Astrocyte of the hippocampus (primary cell): ENCODE measurements around the gene PKP3.
A peak's percentile ranks its signal among the peaks of the same experiment; 100 is the strongest.
"Not testable (repeated sequence)": the region's sequence is repeated elsewhere in the genome, so short reads cannot be mapped to it uniquely, and the experiment has no call there.

Experiments
- DNase-seq: peaks from one replicate; pipeline ENCODE4 v3.0.0; 2011; ENCODE audit warnings: low read depth, low spot score

Gene PKP3

DNA sequence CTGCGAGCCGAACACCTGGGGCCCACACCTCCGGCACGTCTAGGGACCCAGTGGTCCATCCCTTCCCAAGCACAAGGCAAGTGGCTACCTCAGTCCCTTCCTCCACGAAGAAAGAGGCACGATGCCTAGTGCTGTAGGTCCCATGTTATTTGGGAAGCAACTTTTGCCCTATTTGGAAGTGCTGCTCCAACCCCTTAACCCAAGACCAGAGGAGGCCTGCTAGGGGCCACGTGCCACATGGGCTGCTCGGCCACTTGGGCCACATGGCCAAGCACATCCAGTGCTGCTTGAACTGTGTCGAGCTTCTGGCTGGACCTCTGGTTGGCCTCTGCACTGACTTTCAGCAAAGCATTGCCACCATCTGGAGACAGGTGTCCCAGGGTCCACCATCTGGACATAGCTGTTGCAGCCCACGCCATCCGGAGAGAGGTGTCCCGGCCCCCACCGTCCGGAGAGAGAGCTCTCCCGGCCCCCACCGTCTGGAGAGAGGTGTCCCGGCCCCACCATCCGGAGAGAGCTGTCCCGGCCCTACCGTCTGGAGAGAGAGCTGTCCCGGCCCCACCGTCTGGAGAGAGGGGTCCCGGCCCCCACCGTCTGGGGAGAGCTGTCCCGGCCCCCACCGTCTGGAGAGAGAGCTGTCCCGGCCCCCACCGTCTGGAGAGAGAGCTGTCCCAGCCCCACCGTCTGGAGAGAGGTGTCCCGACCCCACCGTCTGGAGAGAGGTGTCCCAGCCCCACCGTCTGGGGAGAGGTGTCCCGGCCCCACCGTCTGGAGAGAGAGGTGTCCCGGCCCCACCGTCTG lies 31.2 kb upstream of the PKP3 start:
- no peak for DNase-seq

DNA sequence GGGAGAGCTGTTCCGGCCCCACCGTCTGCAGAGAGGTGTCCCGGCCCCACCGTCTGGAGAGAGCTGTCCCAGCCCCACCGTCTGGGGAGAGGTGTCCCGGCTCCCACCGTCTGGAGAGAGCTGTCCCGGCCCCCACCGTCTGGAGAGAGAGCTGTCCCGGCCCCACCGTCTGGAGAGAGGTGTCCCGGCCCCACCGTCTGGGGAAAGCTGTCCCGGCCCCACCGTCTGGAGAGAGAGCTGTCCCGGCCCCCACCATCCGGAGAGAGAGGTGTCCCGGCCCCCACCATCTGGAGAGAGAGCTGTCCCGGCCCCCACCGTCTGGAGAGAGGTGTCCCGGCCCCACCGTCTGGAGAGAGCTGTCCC lies 30.6 kb upstream of the PKP3 start:
- not testable (repeated sequence) for DNase-seq

DNA sequence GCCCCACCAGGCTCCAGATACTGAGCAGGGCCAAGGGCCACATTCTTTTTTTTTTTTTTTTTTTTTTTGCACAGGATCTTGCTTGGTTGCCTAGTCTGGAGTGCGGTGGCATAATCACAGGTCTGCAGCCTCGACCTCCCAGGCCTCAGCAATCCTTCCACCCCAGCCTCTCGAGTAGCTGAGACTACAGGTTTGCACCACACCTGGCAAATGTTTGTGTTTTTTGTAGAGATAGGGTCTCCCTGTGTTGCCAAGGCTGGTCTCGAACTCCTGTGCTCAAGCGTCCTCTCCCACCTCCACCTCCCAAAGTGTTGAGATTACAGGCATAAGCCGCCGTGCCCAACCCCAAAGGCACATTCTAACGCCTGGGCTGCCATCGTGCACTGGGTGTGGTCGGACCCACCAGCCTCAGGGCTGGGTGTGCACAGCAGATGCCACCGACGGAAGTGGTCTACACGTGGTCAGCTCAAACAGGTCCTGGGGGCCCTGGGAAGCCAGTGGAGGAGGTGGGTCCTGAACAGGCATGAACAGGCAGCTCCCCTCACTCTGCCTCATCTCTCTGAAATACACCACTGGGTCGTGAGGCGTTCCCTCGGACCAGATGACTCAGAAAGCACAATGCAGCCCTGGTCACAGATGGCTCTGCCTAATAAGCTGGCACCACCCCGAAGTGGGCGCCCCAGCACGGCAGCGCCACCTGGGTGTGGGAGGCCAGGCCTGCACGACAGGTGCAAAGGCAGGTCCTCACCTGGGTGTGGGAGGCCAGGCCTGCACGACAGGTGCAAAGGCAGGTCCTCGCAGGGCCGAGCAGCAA lies 29.9 kb upstream of the PKP3 start:
- DNase-seq: peak; percentile 29

DNA sequence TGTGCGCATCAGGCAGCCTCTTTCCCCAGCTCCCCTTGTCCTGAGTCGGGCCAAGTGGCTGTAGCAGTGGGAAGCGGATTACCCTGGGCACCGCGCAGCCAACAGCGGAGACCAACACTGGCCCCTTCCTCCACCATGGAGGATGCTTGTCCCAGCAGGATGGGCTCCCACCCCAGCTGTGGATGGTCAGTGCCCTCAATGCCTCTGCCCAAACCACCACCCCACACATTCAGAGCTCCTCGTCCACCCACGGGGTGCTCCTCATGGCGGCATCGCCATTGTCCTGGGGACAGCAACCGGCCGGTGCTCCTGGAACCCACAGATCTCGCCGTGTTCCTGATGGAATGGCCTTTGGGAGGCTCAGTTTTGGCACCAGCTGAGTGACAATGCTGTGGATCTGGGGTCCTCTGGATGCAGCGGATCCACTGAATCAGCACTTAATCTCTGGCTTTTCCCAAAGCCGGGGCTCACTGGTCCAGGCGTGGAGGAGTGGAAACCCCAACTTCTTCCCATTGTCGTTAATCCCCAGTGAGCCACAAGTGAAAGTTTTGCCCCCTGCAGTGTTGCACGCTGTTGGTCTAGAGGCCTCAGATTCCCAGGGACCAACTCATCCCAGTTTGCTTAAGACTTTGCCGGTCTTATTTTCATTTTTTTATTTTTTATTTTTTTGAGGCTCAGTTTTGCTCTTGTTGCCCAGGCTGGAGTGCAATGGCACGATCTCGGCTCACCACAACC lies 28.9 kb upstream of the PKP3 start:
- no peak for DNase-seq

DNA sequence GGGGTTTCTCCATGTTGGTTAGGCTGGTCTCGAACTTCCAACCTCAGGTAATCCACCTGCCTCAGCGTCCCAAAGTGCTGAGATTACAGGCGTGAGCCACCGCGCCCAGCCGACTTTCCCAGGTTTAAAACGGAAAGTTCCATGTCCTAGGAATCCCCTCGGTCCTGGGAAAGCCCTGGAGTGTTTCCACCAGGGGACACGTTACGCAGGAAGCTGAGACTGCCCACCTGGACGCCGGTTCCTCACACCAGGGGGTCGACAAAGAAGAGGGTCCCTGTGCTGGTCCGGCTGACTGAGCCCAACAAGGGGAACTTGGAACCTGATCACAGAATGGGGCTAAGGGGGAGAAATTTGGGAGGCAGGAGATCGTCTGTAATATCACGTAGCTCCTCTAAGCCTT lies 28.2 kb upstream of the PKP3 start:
- DNase-seq: no peak

DNA sequence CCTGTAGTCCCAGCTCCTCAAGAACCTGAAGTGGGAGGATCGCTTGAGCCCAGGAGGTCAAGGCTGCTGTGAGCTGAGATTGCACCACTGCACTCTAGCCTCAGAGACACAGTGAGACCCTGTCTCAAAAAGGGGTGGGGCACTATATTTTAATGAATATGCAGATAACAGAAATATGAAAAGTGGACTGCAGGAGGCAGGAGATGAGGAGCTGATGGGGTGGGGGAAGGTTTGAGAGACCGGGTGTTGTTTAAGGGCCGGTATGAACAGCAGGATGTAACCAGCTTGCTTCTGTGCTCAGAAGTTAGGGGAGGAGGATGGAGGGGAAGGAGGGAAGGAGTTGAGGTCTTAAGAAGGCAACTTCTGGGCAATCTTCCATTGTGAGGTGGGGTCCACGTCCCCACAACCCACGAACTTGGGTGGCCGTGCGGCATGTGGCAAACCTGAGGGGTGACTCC lies 26.0 kb upstream of the PKP3 start:
- no peak for DNase-seq

DNA sequence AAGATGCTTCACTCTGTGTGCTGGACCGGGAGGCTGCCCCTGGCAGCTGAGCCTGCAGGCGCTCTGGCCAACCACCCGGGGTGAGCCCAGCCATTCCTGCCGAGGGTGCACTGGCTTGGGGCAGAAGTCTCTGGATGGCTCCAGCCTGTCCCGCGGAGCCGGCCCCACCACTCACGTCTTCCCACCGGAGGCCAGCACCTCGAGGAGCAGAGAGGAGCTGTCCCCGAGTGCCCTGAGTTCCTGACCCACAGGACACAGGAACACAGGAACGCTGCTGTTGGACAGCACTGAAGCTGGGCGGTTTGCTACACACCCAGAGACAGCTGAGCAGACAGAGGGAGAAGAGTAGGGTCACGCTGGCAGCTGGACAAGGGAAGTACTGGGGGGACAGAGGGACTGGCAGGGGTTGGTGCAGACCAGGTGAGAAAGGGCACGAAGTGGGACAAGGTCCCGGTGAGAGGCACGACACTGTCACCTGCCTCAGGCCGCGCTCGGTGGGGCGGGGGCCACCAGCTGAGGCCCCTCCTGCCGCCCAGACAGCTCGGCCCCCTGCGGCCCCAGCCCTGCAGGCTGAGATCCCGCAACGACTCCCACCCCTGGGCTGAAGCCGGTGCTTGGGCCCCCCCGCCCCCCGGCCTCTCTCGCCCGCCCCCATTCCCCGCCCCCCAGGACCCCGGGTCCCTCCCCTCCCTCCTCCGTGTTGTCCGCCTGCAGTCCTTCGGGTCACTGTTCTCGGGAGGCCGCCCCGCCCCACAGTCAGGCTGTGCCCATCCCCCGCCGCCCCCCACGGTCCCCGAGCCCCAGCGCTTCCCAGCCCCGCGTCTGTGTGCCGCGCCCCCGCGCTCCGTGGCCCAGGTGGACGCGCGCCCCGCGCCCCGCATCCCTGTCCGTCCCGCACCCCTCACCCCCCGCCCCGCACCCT lies 25.3 kb upstream of the PKP3 start:
- peak; percentile 58 for DNase-seq

DNA sequence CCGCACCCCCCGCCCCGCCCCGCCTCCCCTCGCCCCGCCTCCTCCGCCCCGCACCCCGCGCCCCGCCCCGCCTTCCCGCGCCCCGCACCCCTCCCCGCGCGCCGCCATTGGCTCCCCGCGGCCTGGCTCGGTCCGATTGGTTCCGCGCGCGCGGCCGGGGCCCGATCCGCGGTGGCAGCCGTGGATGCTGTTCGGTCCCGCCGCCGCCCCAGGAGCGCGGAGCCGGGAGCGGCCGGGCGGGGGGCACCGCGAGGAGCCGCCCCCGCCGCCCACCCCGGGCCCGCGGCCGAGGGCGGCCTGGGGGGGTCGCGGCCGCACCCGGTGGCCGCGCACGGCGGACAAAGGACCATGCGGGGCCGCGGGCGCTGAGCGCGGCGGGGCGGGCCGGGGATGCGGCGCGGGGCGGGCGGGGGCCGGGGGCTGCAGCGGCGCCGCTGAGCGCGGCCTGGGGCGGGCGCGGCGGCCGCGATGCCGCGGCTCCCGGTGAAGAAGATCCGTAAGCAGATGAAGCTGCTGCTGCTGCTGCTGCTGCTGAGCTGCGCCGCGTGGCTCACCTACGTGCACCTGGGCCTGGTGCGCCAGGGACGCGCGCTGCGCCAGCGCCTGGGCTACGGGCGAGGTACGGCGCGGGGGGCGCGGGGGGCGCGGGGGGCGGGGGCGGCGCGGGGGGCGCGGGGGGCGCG lies 24.5 kb upstream of the PKP3 start, which contains the start of gene B4GALNT4:
Gene B4GALNT4, plus strand, starts transcription at position 164 of the 683 bp plus-strand sequence. Its CDS starts 305 bp downstream, at position 469.
- peak; percentile 78 for DNase-seq

DNA sequence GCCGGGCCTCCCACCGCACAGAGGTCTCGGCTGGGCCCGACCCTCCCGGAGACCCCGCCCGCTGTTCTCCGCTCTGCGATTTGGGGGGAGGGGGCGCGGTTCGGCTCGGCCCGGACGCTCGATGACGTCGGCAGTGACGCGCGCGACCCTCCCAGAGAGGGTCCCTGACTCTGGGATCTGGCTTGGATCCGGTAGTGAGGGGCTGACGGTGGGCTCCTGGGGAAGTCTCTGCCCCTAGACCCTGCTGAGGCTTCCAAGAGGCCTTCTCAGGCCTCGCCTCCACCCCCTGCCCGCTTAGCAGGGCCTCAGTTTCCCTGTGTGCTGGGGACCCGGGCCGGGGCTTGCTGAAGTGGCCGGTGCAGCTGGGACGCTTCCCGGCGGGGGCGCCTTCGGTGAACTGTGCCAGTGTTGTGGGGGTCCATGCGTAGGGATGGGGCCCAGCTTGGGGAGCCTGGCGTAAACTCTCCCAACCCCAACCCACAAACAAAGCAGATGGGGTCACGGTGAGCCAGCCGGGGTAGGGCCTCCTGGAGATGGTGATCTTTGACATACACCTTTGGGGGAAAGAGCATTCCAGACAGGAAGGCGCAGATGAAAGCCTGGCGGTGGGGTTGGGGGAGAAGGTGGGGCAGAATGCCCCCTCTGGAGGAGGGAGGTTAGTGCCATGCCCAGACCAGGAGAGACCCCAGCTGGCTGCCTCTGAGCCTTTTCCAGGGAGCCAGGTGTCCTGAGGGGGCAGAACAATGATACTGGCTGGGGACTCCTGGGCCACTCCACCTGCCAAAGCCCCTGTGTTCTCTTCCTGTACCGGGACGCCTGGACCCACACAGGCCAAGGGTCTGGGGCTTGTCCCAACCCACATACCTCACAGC lies 23.7 kb upstream of the PKP3 start:
- no peak for DNase-seq

DNA sequence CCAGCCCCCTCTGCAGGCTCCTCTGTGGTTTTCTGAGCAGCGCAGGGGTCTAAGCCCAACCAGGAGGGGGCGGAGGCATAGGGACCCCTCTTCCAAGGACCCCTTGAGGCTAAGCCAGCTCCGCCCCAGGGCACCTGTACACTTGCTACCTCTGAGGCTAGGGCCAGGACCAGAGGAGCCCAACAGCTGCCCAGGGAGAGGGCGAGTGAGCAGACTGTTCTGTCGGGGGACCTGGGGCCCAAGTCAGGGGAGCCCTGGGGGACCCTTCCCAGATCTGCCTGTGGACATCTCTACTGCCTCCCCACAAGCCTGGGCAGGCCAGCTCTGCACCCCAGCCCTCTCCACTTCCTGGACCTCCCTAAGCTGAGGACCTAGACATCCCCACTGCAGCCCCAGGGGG lies 23.0 kb upstream of the PKP3 start:
- no peak for DNase-seq

DNA sequence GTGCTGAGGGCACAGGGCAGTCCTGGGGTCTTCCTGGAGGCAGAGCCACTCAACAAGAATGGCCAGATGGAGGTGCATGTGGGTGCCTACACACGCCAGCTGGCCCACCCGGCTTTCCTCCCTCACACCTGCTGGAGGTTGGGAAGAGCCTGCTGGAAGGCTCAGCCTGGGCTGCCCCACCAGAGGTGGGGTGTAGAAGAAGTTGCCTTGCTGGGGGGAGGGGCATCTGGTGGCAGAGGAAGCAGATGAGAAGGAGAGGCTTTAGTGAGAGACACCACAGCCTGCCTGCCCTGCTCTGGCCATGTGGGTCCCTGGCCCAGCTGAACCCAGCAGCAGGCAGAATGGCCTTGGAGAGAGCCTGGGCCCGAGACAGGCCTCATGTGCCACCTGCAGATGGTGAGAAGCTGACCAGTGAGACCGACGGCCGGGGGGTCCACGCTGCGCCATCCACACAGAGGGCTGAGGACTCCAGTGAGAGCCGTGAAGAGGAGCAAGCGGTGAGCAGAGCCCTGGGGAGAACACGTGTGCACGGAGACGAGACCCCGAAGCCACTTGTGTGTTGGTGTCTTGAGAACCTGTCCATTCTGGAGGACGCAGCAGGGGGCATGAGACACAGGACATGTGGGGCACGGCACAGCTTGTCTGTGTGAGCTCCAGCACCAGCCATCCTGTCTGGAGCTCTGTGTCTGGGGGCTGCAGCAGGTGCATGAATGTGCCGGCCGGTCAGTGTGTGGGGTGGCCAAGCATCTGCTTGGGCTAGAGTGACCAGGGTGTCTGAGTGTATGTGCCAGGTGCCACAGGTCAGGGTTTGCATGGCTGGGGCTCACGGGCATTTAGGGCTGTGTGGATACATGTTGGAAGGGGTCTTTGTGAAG lies 22.1 kb upstream of the PKP3 start:
- DNase-seq: no peak

DNA sequence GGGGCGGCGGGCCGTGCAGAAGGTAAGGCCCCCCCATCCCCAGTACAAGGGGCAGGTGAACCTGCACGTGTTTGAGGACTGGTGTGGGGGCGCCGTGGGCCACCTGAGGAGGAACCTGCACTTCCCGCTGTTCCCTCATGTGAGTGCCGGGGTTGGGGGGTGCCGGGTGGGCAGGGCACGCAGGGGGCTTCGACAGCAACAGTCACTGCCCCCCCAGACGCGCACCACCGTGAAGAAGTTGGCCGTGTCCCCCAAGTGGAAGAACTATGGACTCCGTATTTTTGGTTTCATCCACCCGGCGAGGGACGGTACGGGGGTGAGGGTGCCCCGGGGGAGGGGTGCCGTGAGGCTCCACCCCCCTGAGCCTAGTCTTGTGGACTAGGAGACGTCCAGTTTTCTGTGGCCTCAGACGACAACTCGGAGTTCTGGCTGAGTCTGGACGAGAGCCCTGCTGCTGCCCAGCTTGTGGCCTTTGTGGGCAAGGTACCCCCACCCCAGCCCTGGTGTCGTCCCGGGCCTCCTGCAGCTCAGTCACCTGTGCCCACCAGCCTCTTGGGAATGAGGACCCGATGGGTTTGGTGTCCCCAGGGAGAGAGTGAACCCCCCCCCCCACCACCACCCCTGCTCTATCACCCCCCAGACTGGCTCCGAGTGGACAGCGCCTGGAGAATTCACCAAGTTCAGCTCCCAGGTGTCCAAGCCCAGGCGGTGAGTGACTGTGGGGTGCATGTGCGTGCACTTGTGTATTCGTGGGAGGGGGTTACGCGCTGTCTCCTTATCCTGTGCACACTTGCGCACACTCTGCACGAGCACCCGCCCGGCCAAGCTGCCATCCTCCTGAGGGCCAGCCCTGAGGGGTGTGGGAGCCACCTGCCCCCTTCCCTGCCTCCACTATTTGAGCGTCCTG lies 20.9 kb upstream of the PKP3 start:
- no peak for DNase-seq

DNA sequence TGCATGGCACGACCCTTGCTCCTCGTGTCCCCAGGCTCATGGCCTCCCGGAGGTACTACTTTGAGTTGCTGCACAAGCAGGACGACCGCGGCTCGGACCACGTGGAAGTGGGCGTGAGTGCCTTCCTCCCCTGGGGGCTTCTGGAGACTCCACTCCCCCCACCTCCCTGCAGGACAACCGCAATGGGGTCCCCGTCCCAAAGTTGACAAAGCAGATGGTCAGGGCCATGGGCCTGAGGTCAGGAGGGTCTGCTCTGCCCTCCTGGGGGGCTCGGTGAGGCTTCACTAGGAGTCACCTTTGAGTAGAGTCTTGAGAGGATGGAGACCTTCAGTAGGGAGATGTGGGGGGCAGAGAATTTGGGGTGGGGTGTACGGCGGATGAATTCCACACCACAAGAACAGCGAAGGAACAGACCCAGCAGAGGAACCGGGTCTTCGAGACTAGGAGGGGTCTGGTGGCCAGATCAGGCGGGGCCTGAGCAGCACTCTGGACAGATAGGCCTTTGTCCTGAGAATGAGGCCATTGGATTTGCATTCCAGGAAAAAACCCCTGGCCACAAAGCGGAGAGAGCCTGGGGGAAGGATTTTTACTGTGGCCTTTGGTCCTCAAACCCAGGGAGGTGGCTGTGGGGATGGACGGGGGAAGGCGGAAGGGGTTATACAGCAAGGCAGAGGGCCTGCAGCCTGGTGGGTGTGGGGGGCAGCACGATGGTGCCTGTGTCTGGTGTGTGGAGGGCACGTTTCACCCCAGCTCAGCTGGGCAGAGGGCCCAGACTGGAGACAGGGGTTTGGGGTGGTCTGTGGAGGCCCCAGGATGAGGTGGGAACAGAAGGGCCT lies 20.1 kb upstream of the PKP3 start:
- DNase-seq: peak; percentile 44

DNA sequence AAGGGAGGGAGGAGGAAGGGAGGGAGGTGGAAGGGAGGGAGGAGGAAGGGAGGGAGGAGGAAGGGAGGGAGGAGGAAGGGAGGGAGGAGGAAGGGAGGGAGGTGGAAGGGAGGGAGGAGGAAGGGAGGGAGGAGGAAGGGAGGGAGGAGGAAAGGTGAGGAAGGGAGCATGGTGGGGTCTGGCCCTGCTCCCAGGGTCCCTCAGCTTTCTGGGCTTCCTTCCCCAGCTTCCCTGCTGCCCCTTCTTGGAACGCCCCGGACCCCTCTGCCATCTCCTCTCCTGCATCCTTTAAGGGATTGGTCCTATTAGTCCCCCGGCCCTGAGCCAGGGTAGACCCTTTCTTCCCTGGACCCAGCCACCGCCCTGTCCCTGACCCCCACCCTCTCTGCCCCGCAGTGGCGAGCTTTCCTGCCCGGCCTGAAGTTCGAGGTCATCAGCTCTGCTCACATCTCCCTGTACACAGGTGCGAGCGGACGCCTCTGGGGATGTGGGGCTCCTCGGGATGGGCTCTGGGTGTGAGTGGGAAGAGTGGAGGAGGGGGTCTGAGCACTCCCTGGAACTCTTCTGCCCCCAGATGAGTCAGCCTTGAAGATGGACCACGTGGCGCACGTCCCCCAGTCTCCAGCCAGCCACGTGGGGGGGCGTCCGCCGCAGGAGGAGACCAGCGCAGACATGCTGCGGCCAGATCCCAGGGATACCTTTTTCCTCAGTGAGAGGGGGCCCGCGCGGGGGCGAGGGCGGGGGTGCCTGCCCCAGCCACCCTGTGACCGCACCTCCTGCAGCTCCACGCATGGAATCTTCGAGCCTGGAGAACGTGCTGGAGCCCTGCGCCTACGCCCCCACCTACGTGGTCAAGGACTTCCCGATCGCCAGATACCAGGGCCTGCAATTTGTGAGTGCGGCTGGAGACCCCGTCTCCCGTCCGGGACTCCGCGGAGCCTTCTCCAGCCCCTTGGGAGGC lies 18.7 kb upstream of the PKP3 start:
- no peak for DNase-seq

DNA sequence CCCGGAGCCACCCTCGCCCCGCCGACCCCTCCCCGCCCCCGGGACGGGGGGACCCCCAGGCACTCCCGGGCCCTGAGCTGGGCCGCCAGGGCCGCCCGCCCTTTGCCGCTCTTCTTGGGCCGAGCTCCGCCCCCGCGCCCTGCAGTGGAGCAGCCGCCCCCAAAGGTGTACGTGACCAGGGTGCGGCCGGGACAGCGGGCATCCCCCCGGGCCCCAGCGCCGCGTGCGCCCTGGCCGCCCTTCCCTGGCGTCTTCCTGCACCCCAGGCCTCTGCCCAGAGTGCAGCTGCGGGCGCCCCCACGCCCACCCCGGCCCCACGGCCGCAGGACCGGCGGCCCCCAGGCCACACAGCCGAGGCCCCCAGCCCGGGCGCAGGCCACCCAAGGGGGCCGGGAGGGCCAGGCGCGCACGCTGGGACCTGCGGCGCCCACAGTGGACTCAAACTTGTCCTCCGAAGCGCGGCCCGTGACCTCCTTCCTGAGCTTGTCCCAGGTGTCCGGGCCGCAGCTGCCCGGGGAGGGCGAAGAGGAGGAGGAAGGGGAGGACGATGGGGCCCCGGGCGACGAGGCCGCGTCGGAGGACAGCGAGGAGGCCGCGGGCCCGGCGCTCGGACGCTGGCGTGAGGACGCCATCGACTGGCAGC lies 17.4 kb upstream of the PKP3 start:
- no peak for DNase-seq
